SKM-1 treated with dmso at 0.1 percent for 144 hours (cell line): Measurements from ENCODE around the gene COQ4.
A peak's percentile ranks its signal among the peaks of the same experiment; 100 is the strongest.
"Not testable (repeated sequence)": the region's sequence is repeated elsewhere in the genome, so short reads cannot be mapped to it uniquely, and the experiment has no call there.

Source experiments
- DNase-seq: peaks from one replicate; lab custom pipeline; 2025; ENCODE audit not compliant: unreplicated experiment; lab: John Stamatoyannopoulos, UW

COQ4 gene

GRCh38 chr9:128322404-128323211 lies at the start of gene COQ4, which contains the start of gene TRUB2:
COQ4 (plus strand) TSS chr9:128322839; CDS start chr9:128322859, 20 bp downstream.
TRUB2 (minus strand) TSS chr9:128322447; CDS start chr9:128322408, 39 bp downstream.
- DNase-seq, result peak; percentile 89

- DNase-seq, result no peak
Observed at GRCh38 chr9:128274245-128274644, 48.4 kb upstream of the COQ4 start.

GRCh38 chr9:128275198-128276007 lies 47.2 kb upstream of the COQ4 start, which contains the start of gene GOLGA2:
GOLGA2 (minus strand) TSS chr9:128276007; CDS start chr9:128275976, 31 bp downstream.
- DNase-seq, result no peak

DNA sequence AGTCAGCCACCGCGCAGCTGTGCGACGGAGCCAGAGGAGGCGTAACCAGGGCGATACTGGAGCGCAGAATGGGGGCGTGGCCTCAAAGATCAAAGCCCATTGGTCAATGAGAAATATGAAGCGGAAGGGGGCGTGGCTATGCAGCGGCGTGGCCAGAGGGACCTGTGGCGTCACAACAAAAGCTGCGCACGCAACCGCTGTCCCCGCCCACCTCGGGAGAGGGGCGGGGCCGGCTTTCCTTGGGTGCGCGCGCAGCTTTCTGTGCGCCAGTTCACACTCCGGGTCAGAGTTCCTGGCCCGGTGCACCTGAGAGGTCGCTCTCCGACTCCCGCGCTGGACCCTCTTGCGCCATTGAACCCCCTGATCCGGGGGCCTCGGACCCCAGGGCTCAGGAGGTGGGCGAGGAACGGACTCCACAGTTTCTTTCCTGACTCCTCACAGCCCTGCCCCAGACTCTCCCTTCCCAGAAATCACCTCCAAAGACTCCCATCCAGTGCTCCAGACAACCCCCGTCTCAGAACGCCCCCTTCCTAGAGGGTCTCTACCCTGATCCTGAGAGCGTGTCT lies 46.5 kb upstream of the COQ4 start, which contains the start of gene SWI5:
Gene SWI5, plus strand, starts transcription at position 269 of the 566 bp plus-strand sequence.
- DNase-seq, result peak; percentile 96

DNA sequence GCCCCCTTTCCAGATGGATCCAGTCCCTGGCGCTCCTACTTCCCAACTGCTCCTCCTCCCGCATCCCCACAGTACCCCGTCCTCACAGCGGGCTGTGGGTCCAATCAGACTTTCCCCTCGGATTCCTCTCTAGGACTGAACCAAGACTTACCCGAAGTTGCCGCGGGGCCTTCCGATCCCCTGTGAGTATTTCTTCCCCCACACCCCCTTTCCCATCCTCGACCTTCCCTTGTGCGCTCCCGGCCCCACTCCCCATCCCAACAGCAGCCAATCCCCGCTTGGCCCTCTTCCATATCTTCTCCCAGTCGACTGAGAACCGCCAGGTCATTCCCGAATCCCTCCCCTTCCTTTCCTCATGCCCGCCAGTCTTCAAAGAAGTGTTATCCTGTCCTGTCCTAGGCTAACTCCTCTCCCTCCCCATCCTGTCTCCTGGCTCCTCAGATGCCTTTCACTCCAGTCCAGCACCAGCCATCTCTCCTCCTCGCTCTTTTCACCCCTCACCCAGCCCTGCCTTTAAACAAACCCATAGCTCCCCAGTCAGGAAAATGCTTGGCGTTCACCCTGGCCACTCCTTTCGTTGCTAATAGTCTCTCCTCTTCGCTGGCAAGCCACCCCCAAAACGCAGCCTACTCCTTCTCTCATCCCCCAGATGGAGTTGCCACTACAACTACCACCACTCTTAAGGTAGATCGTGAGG lies 45.9 kb upstream of the COQ4 start:
- DNase-seq, result no peak

DNA sequence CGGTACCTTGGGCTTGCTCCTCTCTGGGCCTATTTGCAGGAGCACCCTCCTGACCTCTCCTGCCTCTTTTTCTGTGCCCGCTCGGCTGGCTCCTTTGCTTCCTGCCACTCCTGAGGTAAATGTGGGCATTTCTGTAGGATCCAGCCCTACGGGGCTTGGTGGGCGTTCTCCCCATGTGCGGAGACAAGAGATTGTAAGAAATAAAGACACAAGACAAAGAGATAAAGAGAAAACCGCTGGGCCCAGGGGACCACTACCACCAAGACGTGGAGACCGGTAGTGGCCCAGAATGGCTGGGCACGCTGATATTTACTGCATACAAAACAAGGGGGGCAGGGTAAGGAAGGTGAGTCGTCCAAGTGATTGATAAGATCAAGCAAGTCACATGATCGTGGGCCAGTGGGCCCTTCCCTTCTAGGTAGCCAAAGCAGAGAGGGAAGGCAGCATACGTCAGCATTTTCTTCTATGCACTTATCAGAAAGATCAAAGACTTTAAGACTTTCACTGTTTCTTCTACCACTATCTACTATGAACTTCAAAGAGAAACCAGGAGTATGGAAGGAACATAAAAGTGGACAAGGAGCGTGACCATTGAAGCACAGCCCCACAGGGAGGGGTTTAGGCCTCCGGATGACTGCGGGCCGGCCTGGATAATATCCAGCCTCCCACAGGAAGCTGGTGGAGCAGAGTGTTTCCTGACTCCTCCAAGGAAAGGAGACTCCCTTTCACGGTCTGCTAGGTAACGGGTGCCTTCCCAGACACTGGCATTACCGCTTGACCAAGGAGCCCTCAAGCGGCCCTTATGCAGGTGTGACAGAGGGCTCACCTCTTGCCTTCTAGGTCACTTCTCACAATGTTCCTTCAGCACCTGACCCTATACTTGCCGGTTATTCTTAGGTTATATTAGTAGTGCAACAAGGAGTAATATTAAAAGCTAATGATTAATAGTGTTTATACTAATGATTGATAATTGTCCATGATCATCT lies 43.3 kb upstream of the COQ4 start:
- not testable (repeated sequence) for DNase-seq

GRCh38 chr9:128280084-128280622 lies 42.5 kb upstream of the COQ4 start:
- peak; percentile 39 for DNase-seq

GRCh38 chr9:128282500-128282899 lies 40.1 kb upstream of the COQ4 start:
- no peak for DNase-seq

DNA sequence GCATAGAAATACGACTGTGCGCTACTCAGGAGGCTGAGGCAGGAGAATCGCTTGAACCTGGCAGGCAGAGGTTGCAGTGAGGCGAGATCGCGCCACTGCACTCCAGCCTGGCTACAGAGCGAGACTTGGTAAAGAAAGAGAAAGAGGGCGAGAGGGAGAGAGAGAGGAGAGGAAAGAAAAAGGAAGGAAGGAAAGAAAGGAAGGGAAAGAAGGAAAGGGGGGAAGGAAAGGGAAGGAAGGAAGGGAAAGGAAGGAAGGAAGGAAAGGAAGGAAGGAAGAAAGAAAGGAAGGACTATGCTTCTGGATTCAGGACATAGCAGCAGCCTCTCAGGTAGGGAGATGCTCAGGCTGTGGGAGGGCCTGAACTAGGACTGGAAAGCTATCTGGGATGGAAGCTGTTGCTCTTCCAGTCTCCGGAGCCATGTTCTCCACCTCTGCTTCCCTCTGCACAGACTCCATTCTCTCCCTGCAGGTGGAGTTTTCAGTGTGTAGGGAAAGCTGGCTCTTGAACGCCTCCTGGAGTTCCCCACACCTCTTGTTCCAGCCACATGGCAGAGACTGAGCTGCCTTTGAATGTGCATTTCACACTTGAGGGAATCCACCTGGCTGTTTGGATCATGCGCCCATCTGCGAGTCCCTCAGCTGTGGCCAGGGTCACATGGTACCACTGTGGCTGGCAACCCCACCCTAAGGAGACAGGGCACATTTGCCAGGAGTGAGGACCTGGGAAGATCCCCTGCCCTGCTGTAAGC lies 37.4 kb upstream of the COQ4 start:
- DNase-seq, result no peak

- DNase-seq, result no peak
Observed at GRCh38 chr9:128286440-128286839, 36.2 kb upstream of the COQ4 start.

- DNase-seq, result no peak
Observed at GRCh38 chr9:128288273-128289004, 34.2 kb upstream of the COQ4 start.

DNA sequence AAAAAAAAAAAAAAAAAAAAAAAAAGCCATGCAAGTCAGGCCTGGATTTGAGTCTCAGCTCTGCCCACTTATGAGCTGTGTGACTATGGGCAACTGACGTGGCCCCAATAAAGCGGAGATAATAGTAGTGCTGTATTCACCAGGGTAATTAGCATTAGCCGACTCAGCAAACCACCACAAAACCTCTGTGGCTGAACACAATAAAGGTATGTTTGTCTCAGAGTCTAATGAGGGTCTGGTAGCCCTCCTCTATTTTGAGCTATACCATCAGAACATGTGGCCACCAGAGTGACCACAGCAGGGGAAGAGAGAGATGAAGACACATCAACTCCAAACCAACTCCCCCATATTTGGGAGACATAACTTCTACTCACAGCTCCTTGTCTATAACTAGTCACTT lies 30.6 kb upstream of the COQ4 start:
- no peak for DNase-seq

- no peak for DNase-seq
Observed at GRCh38 chr9:128293091-128293490, 29.5 kb upstream of the COQ4 start.

- no peak for DNase-seq
Observed at GRCh38 chr9:128294142-128294541, 28.5 kb upstream of the COQ4 start.

GRCh38 chr9:128296340-128297220 lies 26.1 kb upstream of the COQ4 start:
- no peak for DNase-seq

- DNase-seq, result no peak
Observed at GRCh38 chr9:128297221-128297773, 25.3 kb upstream of the COQ4 start.
